Inflammatory macrophage (primary cell): Measurements from ENCODE around the gene BNC2.

ENCODE experiments used
- DNase-seq, 2 donors: peaks; one replicate each; pipeline ENCODE4 v3.0.0-alpha.2; 2020 to 2022

BNC2 gene

GRCh38 chr9:16593746-16594145 is 276.7 kb downstream of the BNC2 start:
- DNase-seq, result no peak

- no peak for DNase-seq
Observed at GRCh38 chr9:16591092-16591491, 279.4 kb downstream of the BNC2 start.

- DNase-seq, result no peak
Observed at GRCh38 chr9:16585591-16585990, 284.9 kb downstream of the BNC2 start.

GRCh38 chr9:16579872-16580432 is 290.5 kb downstream of the BNC2 start:
- no peak for DNase-seq

GRCh38 chr9:16575986-16576245 is 294.6 kb downstream of the BNC2 start:
- no peak for DNase-seq

GRCh38 chr9:16575142-16575985 is 295.1 kb downstream of the BNC2 start:
- no peak for DNase-seq

- no peak for DNase-seq
Observed at GRCh38 chr9:16572005-16572734, 298.3 kb downstream of the BNC2 start.

GRCh38 chr9:16571127-16571802 is 299.2 kb downstream of the BNC2 start:
- DNase-seq, result no peak

- DNase-seq, result no peak
Observed at GRCh38 chr9:16563446-16563845, 307.0 kb downstream of the BNC2 start.

GRCh38 chr9:16561121-16561520 is 309.3 kb downstream of the BNC2 start:
- DNase-seq, result no peak

- no peak for DNase-seq
Observed at GRCh38 chr9:16559418-16560188, 310.9 kb downstream of the BNC2 start.

- no peak for DNase-seq
Observed at GRCh38 chr9:16555802-16556201, 314.7 kb downstream of the BNC2 start.

- DNase-seq, result no peak
Observed at GRCh38 chr9:16553869-16554540, 316.5 kb downstream of the BNC2 start.

GRCh38 chr9:16552252-16552651 is 318.2 kb downstream of the BNC2 start:
- DNase-seq, result no peak

GRCh38 chr9:16551692-16552091 is 318.8 kb downstream of the BNC2 start:
- no peak for DNase-seq

- DNase-seq, result no peak
Observed at GRCh38 chr9:16545639-16546038, 324.8 kb downstream of the BNC2 start.

- DNase-seq, result no peak
Observed at GRCh38 chr9:16544842-16545241, 325.6 kb downstream of the BNC2 start.

GRCh38 chr9:16543686-16544085 is 326.8 kb downstream of the BNC2 start:
- no peak for DNase-seq

- DNase-seq, result no peak
Observed at GRCh38 chr9:16543225-16543624, 327.2 kb downstream of the BNC2 start.

GRCh38 chr9:16542290-16542689 is 328.2 kb downstream of the BNC2 start:
- no peak for DNase-seq

- DNase-seq, result no peak
Observed at GRCh38 chr9:16540743-16541613, 329.5 kb downstream of the BNC2 start.
